SK-N-SH treated with all-trans-retinoic acid at 6 μM for 48 hours (cell line): ENCODE results near the gene ADAMTS10.

Experiments used
- ATAC-seq: fragments of 200-7000 bp; cut with Tn5 transposase; 3 replicates; pipeline ENCODE4 v1.9.1; 2020; ENCODE audit warnings: mild to moderate bottlenecking, moderate library complexity
- ARNTL ChIP-seq: fragments of 450-650 bp; formaldehyde crosslinking; IDR thresholded peaks from 2 replicates; pipeline ENCODE4 v1.5.0; 2020; ENCODE audit warnings: low read depth, mild to moderate bottlenecking, moderate library complexity, borderline replicate concordance
- BACH2 ChIP-seq: fragments of 250-450 bp; sonication (Bioruptor Pico); IDR thresholded peaks from 2 replicates; pipeline ENCODE4 v1.9.0; 2021; ENCODE audit warnings: mild to moderate bottlenecking, borderline replicate concordance
- CREB5 ChIP-seq: fragments of 250-450 bp; sonication (Bioruptor Pico); IDR thresholded peaks from 2 replicates; pipeline ENCODE4 v1.5.1; 2020; ENCODE audit warnings: low read depth, mild to moderate bottlenecking, moderate library complexity
- ESRRG ChIP-seq: fragments of 250-450 bp; sonication (Bioruptor Pico); IDR thresholded peaks from 2 replicates; pipeline ENCODE4 v1.6.1; 2021; ENCODE audit warnings: mild to moderate bottlenecking
- GLIS3 ChIP-seq: fragments of 250-450 bp; sonication (Bioruptor Pico); IDR thresholded peaks from 2 replicates; pipeline ENCODE4 v1.5.0; 2020; ENCODE audit warnings: mild to moderate bottlenecking, moderate library complexity
- OSR1 ChIP-seq: fragments of 250-450 bp; sonication (Bioruptor Pico); IDR thresholded peaks from 2 replicates; pipeline ENCODE4 v1.8.0; 2022; ENCODE audit warnings: moderate library complexity, mild to moderate bottlenecking, inconsistent platforms
- PATZ1 ChIP-seq: fragments of 250-450 bp; sonication (Bioruptor Pico); IDR thresholded peaks from 2 replicates; pipeline ENCODE4 v1.8.0; 2020; ENCODE audit warnings: mild to moderate bottlenecking, moderate library complexity, borderline replicate concordance
- POU6F1 ChIP-seq: fragments of 250-450 bp; sonication (Bioruptor Pico); IDR thresholded peaks from 2 replicates; pipeline ENCODE4 v1.8.0; 2021; ENCODE audit warnings: low read depth, mild to moderate bottlenecking, moderate library complexity, borderline replicate concordance
- PPARA ChIP-seq: fragments of 250-450 bp; sonication (Bioruptor Pico); IDR thresholded peaks from 2 replicates; pipeline ENCODE4 v1.5.0; 2020; ENCODE audit warnings: mild to moderate bottlenecking, borderline replicate concordance
- RARB ChIP-seq: fragments of 250-450 bp; sonication (Bioruptor Pico); IDR thresholded peaks from 2 replicates; pipeline ENCODE4 v1.8.0; 2021; ENCODE audit warnings: mild to moderate bottlenecking, moderate library complexity
- SNAI2 ChIP-seq: fragments of 250-450 bp; sonication (Bioruptor Pico); IDR thresholded peaks from 2 replicates; pipeline ENCODE4 v1.5.0; 2020; ENCODE audit warnings: mild to moderate bottlenecking, moderate library complexity
- TOX ChIP-seq: fragments of 250-450 bp; sonication (Bioruptor Pico); IDR thresholded peaks from 2 replicates; pipeline ENCODE4 v1.8.0; 2021; ENCODE audit warnings: mild to moderate bottlenecking, moderate library complexity, borderline replicate concordance
- TSHZ2 ChIP-seq: fragments of 250-450 bp; sonication (Bioruptor Pico); IDR thresholded peaks from 2 replicates; pipeline ENCODE4 v1.5.0; 2020; ENCODE audit warnings: mild to moderate bottlenecking, moderate library complexity
- ZC3H10 ChIP-seq: fragments of 250-450 bp; sonication (Bioruptor Pico); IDR thresholded peaks from 2 replicates; pipeline ENCODE4 v1.5.1; 2021; ENCODE audit warnings: mild to moderate bottlenecking, moderate library complexity
- ZFP3 ChIP-seq: fragments of 250-450 bp; sonication (Bioruptor Pico); IDR thresholded peaks from 2 replicates; pipeline ENCODE4 v1.5.0; 2020; ENCODE audit warnings: mild to moderate bottlenecking, moderate library complexity
- ZFP30 ChIP-seq: fragments of 450-650 bp; formaldehyde crosslinking; IDR thresholded peaks from 2 replicates; pipeline ENCODE4 v1.5.0; 2022; ENCODE audit warnings: mild to moderate bottlenecking, moderate library complexity
- ZNF565 ChIP-seq: fragments of 450-650 bp; formaldehyde crosslinking; conservative IDR thresholded peaks from 2 replicates; pipeline ENCODE4 v1.5.0; 2020; ENCODE audit warnings: low read depth, mild to moderate bottlenecking, moderate library complexity
- ZNF70 ChIP-seq: fragments of 450-650 bp; formaldehyde crosslinking; IDR thresholded peaks from 2 replicates; pipeline ENCODE4 v1.5.0; 2020; ENCODE audit warnings: mild to moderate bottlenecking, moderate library complexity
- ZNF8 ChIP-seq: fragments of 450-650 bp; formaldehyde crosslinking; IDR thresholded peaks from 2 replicates; pipeline ENCODE4 v1.5.0; 2020; ENCODE audit warnings: mild to moderate bottlenecking, moderate library complexity

The ADAMTS10 gene

GRCh38 chr19:8544168-8544567 lies 66.3 kb downstream of the ADAMTS10 start:
- ATAC-seq: no peak
- no peak for TF ChIP-seq ZC3H10 (CRISPR knock-in tag)
- TF ChIP-seq ZNF565 (CRISPR knock-in tag): no peak
- no peak for TF ChIP-seq POU6F1
- no peak for TF ChIP-seq TSHZ2 (CRISPR knock-in tag)

- TF ChIP-seq POU6F1 (no peak), TOX (CRISPR knock-in tag) (no peak), GLIS3 (CRISPR knock-in tag) (no peak), OSR1 (no peak), PATZ1 (no peak), ZC3H10 (CRISPR knock-in tag) (no peak), ZNF70 (no peak), CREB5 (CRISPR knock-in tag) (no peak), SNAI2 (CRISPR knock-in tag) (no peak)
- ATAC-seq: no peak
Observed at GRCh38 chr19:8539621-8540149, 70.8 kb downstream of the ADAMTS10 start.

GRCh38 chr19:8537099-8537498 lies 73.4 kb downstream of the ADAMTS10 start:
- TF ChIP-seq ZC3H10 (CRISPR knock-in tag): no peak
- no peak for TF ChIP-seq GLIS3 (CRISPR knock-in tag)
- TF ChIP-seq POU6F1: no peak
- no peak for TF ChIP-seq TOX (CRISPR knock-in tag)
- TF ChIP-seq ZNF565 (CRISPR knock-in tag): no peak
- no peak for TF ChIP-seq CREB5 (CRISPR knock-in tag)
- TF ChIP-seq ZFP3 (CRISPR knock-in tag): no peak
- no peak for TF ChIP-seq BACH2 (CRISPR knock-in tag)
- TF ChIP-seq PATZ1: no peak
- TF ChIP-seq ZNF70: no peak
- TF ChIP-seq ARNTL (CRISPR knock-in tag): no peak
- TF ChIP-seq RARB (CRISPR knock-in tag): no peak
- TF ChIP-seq PPARA: no peak
- no peak for TF ChIP-seq ZNF8
- no peak for TF ChIP-seq ZFP30 (CRISPR knock-in tag)
- no peak for TF ChIP-seq ESRRG (CRISPR knock-in tag)
- no peak for ATAC-seq
